ENCODE results near the gene IQCN.

Gene IQCN

GRCh38 chr19:18291019-18291524 lies 16.8 kb upstream of the IQCN start:
- DNase-seq (ENCODE audit: low read depth, low spot score): no peak
- peak overlapping the region; percentile 82 for H3K4me3 ChIP-seq (ENCODE audit: low read length)

GRCh38 chr19:18290302-18291018 lies 16.2 kb upstream of the IQCN start:
- peak; percentile 87 for DNase-seq (ENCODE audit: low read depth, low spot score)
- no peak overlapping the region; the same call in 1 of the 2 replicates for H3K4me3 ChIP-seq (ENCODE audit: low read length)

- DNase-seq (ENCODE audit: low read depth, low spot score): no peak
- no peak overlapping the region for H3K4me3 ChIP-seq (ENCODE audit: low read length)
Observed at GRCh38 chr19:18289471-18290301, 15.4 kb upstream of the IQCN start.

- DNase-seq (ENCODE audit: low read depth, low spot score): no peak
- H3K4me3 ChIP-seq (ENCODE audit: low read length): no peak overlapping the region
Observed at GRCh38 chr19:18287836-18288772, 13.9 kb upstream of the IQCN start.

GRCh38 chr19:18286973-18287635 lies 12.9 kb upstream of the IQCN start:
- no peak overlapping the region for H3K4me3 ChIP-seq (ENCODE audit: low read length)
- no peak for DNase-seq (ENCODE audit: low read depth, low spot score)

GRCh38 chr19:18284712-18285360 lies 10.6 kb upstream of the IQCN start:
- no peak for DNase-seq (ENCODE audit: low read depth, low spot score)
- H3K4me3 ChIP-seq (ENCODE audit: low read length): no peak overlapping the region

- H3K4me3 ChIP-seq (ENCODE audit: low read length): no peak overlapping the region
- DNase-seq (ENCODE audit: low read depth, low spot score): no peak
Observed at GRCh38 chr19:18283338-18283737, 9.1 kb upstream of the IQCN start.

- no peak for DNase-seq (ENCODE audit: low read depth, low spot score)
- peak overlapping the region; percentile 70 for H3K4me3 ChIP-seq (ENCODE audit: low read length)
Observed at GRCh38 chr19:18282788-18283141, 8.5 kb upstream of the IQCN start.

- peak overlapping the region; percentile 70 for H3K4me3 ChIP-seq (ENCODE audit: low read length)
- no peak for DNase-seq (ENCODE audit: low read depth, low spot score)
Observed at GRCh38 chr19:18282021-18282787, 8.0 kb upstream of the IQCN start.

GRCh38 chr19:18281082-18282020 lies 7.1 kb upstream of the IQCN start, which contains the start of gene JUND:
Gene JUND, minus strand, starts transcription at chr19:18281622. Its CDS starts 138 bp downstream, at chr19:18281484.
- peak within 1 kb of the TSS; percentile 79 for H3K4me3 ChIP-seq (ENCODE audit: low read length)
- DNase-seq (ENCODE audit: low read depth, low spot score): peak; percentile 94

GRCh38 chr19:18280247-18281081 lies 6.2 kb upstream of the IQCN start:
- H3K4me3 ChIP-seq (ENCODE audit: low read length): peak overlapping the region; percentile 79
- DNase-seq (ENCODE audit: low read depth, low spot score): peak; percentile 78

- DNase-seq (ENCODE audit: low read depth, low spot score): peak; percentile 91
- H3K4me3 ChIP-seq (ENCODE audit: low read length): peak overlapping the region; percentile 79
Observed at GRCh38 chr19:18279516-18280246, 5.4 kb upstream of the IQCN start.

GRCh38 chr19:18279266-18279515 lies 4.9 kb upstream of the IQCN start:
- H3K4me3 ChIP-seq (ENCODE audit: low read length): peak overlapping the region; percentile 79
- DNase-seq (ENCODE audit: low read depth, low spot score): no peak

GRCh38 chr19:18278521-18279265 lies 4.4 kb upstream of the IQCN start:
- no peak for DNase-seq (ENCODE audit: low read depth, low spot score)

More at GRCh38 chr19:18278521-18279265, 4.4 kb upstream of the IQCN start:
- peak overlapping the region; percentile 79 for H3K4me3 ChIP-seq (ENCODE audit: low read length)

Measured in Jurkat, Clone E6-1 (cell line).